Mesenchymal stem cell (in vitro differentiated cells and primary cell): Measurements from ENCODE around the gene CACNA1C.

ENCODE experiments used
- DNase-seq: peaks from one replicate; pipeline ENCODE4 v3.0.0-alpha.2; 2013
- H2AFZ ChIP-seq: one replicate; pipeline ENCODE4 v1.6.1; 2013; ENCODE audit warnings: low read depth, mild to moderate bottlenecking, control low read depth, inconsistent platforms, low read length, moderate library complexity
- H2AK5ac ChIP-seq: 2 replicates; pipeline ENCODE4 v1.6.1; 2013; ENCODE audit warnings: low read length, moderate library complexity, mild to moderate bottlenecking, inconsistent platforms; ENCODE audit not compliant: severe bottlenecking
- H2BK120ac ChIP-seq: one replicate; pipeline ENCODE4 v1.6.1; 2013; ENCODE audit warnings: low read depth, mild to moderate bottlenecking, inconsistent platforms, low read length, moderate library complexity
- H2BK12ac ChIP-seq, 2 experiments: one replicate each; pipeline ENCODE4 v1.6.1; 2013; ENCODE audit warnings: inconsistent platforms in 2 of 2, low read length in 2 of 2, mild to moderate bottlenecking in 2 of 2, moderate library complexity in 2 of 2, control low read depth in 1 of 2
- H2BK15ac ChIP-seq: one replicate; pipeline ENCODE4 v1.6.1; 2013; ENCODE audit warnings: mild to moderate bottlenecking, low read depth, inconsistent platforms; ENCODE audit not compliant: poor library complexity, severe bottlenecking
- H2BK5ac ChIP-seq: 2 replicates; pipeline ENCODE4 v1.6.1; 2013; ENCODE audit warnings: low read depth, mild to moderate bottlenecking, low read length, control low read depth, inconsistent platforms; ENCODE audit not compliant: poor library complexity, severe bottlenecking
- H3K14ac ChIP-seq, 2 experiments: one replicate each; pipeline ENCODE4 v1.6.1; 2013; ENCODE audit warnings: inconsistent platforms in 2 of 2, low read length in 2 of 2, control low read depth in 1 of 2, mild to moderate bottlenecking in 1 of 2, moderate library complexity in 1 of 2
- H3K18ac ChIP-seq, 2 experiments: one replicate each; pipeline ENCODE4 v1.6.1; 2013; ENCODE audit warnings: inconsistent platforms in 2 of 2, low read length in 2 of 2, control low read depth in 1 of 2, low read depth in 1 of 2, mild to moderate bottlenecking in 1 of 2
- H3K23ac ChIP-seq, 2 experiments: one replicate each; pipeline ENCODE4 v1.6.1; 2013; ENCODE audit warnings: inconsistent platforms in 2 of 2, low read length in 2 of 2, mild to moderate bottlenecking in 2 of 2, moderate library complexity in 2 of 2, control low read depth in 1 of 2
- H3K27ac ChIP-seq: 2 replicates; pipeline ENCODE4 v1.5.1; 2013; ENCODE audit warnings: mild to moderate bottlenecking, moderate library complexity, low read length, control low read depth, inconsistent platforms; ENCODE audit not compliant: poor library complexity, severe bottlenecking
- H3K27me3 ChIP-seq, 2 experiments: 2 replicates each; pipeline versions ENCODE4 v1.6.1 to v1.7.0; 2013; ENCODE audit warnings: low read length in 2 of 2, mild to moderate bottlenecking in 2 of 2, moderate library complexity in 2 of 2, control low read depth in 1 of 2, inconsistent platforms in 1 of 2; ENCODE audit not compliant: control insufficient read depth in 1 of 2, insufficient read depth in 1 of 2
- H3K36me3 ChIP-seq, 2 experiments: 2 replicates each; pipeline versions ENCODE4 v1.6.1 to v1.7.0; 2013; ENCODE audit warnings: low read length in 2 of 2, control low read depth in 1 of 2, inconsistent platforms in 1 of 2, low read depth in 1 of 2, mild to moderate bottlenecking in 1 of 2; ENCODE audit not compliant: insufficient read depth in 2 of 2, control insufficient read depth in 1 of 2
- H3K4ac ChIP-seq, 2 experiments: one replicate each; pipeline ENCODE4 v1.6.1; 2013; ENCODE audit warnings: inconsistent platforms in 2 of 2, low read length in 2 of 2, mild to moderate bottlenecking in 2 of 2, moderate library complexity in 2 of 2, control low read depth in 1 of 2, low read depth in 1 of 2
- H3K4me1 ChIP-seq: 2 replicates; pipeline ENCODE4 v1.6.1; 2013; ENCODE audit warnings: low read depth, low read length, control low read depth; ENCODE audit not compliant: control insufficient read depth, insufficient read depth
- H3K4me2 ChIP-seq: 2 replicates; pipeline ENCODE4 v1.6.1; 2013; ENCODE audit warnings: low read length, mild to moderate bottlenecking, inconsistent platforms; ENCODE audit not compliant: poor library complexity, severe bottlenecking
- H3K4me3 ChIP-seq, 2 experiments: 2 replicates each; pipeline versions ENCODE4 v1.5.1 to v1.7.0; 2013; ENCODE audit warnings: low read length in 2 of 2, mild to moderate bottlenecking in 2 of 2, control low read depth in 1 of 2, low read depth in 1 of 2; ENCODE audit not compliant: insufficient read depth in 1 of 2
- H3K79me1 ChIP-seq: replicated peaks from 2 replicates; pipeline ENCODE4 v1.6.1; 2013; ENCODE audit warnings: mild to moderate bottlenecking, control low read depth, low read length, inconsistent platforms; ENCODE audit not compliant: poor library complexity, severe bottlenecking
- H3K9ac ChIP-seq: 2 replicates; pipeline ENCODE4 v1.7.0; 2013; ENCODE audit warnings: mild to moderate bottlenecking, low read length, moderate library complexity
- H3K9me3 ChIP-seq: 2 replicates; pipeline ENCODE4 v1.7.0; 2013; ENCODE audit warnings: mild to moderate bottlenecking, low read length; ENCODE audit not compliant: control insufficient read depth
- H4K8ac ChIP-seq: one replicate; pipeline ENCODE4 v1.6.1; 2013; ENCODE audit warnings: inconsistent platforms, mild to moderate bottlenecking, low read length, moderate library complexity
- H4K91ac ChIP-seq: one replicate; pipeline ENCODE4 v1.6.1; 2013; ENCODE audit warnings: mild to moderate bottlenecking, low read length, inconsistent platforms
- WGBS: methylation state at CpG from one replicate; pipeline ENCODE4 v1.1.7; 2013; ENCODE audit warnings: mixed read lengths; 5-methylcytosine and 5-hydroxymethylcytosine counted together

CACNA1C gene

GRCh38 chr12:2503036-2503435 is 450.2 kb downstream of the CACNA1C start:
- Histone ChIP-seq H3K27ac (no peak overlapping the region), H3K14ac (no peak overlapping the region), H3K4ac (no peak overlapping the region), H2AFZ (no peak overlapping the region), H3K4me1 (no peaks in the 10 kb centered on the region), H2BK12ac (no peak overlapping the region), H2BK120ac (no peak overlapping the region), H4K8ac (no peak overlapping the region), H2BK15ac (no peak overlapping the region), H2BK5ac (no peak overlapping the region), H2AK5ac (no peak overlapping the region), H3K36me3 (peaks cover 0 to 16% of the 10 kb centered on the region in 2 experiments), H3K9me3 (no peaks in the 10 kb centered on the region), H3K27me3 (peaks cover 0 to 6% of the 10 kb centered on the region in 2 experiments), H3K23ac (no peak overlapping the region), H3K9ac (no peak overlapping the region), H3K79me1 (no peaks in the 10 kb centered on the region), H3K4me3 (no peak overlapping the region), H3K18ac (no peak overlapping the region), H3K4me2 (no peak overlapping the region), H4K91ac (no peak overlapping the region)
- no peak for DNase-seq
- 87% methylated on average over 5 of the region's 5 CpGs for WGBS

DNA sequence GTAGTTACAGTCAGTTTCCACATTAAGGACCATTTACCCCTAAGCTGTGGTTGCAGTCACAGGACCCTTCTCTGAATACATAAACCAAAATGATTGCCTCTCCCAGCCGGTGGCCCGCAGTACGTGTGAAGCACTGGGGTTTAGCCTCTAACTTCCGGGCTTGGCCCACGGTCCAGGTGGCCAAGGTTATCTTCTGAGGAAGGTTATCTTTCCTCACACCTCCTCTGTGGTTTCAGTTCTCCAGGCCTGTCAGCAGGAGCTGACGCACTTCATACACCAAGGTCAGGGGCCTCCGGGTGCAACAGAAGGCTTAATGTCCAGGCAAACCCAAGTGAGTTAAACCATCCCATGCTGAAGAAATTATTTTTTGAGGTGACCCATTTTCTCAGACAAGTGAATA is 451.0 kb downstream of the CACNA1C start:
- no peak overlapping the region for H4K8ac ChIP-seq
- H3K14ac ChIP-seq: no peak overlapping the region
- no peak overlapping the region for H3K27ac ChIP-seq
- no peak overlapping the region for H3K4me3 ChIP-seq
- WGBS: 70% methylated on average over 7 of the region's 7 CpGs
- no peak overlapping the region for H3K23ac ChIP-seq
- no peak overlapping the region for H3K18ac ChIP-seq
- H2BK120ac ChIP-seq: no peak overlapping the region
- H3K9me3 ChIP-seq: no peaks in the 10 kb centered on the region
- H4K91ac ChIP-seq: no peak overlapping the region
- peaks cover 0 to 6% of the 10 kb centered on the region in 2 experiments for H3K27me3 ChIP-seq
- H3K36me3 ChIP-seq: peaks cover 0 to 16% of the 10 kb centered on the region in 2 experiments
- no peak overlapping the region for H3K9ac ChIP-seq
- H3K79me1 ChIP-seq: no peaks in the 10 kb centered on the region
- no peak overlapping the region for H2BK15ac ChIP-seq
- no peak overlapping the region for H2AFZ ChIP-seq
- no peak overlapping the region for H2BK12ac ChIP-seq
- H3K4ac ChIP-seq: no peak overlapping the region
- H3K4me2 ChIP-seq: no peak overlapping the region
- H3K4me1 ChIP-seq: no peaks in the 10 kb centered on the region
- H2AK5ac ChIP-seq: no peak overlapping the region
- DNase-seq: no peak
- H2BK5ac ChIP-seq: no peak overlapping the region

GRCh38 chr12:2504577-2504976 is 451.8 kb downstream of the CACNA1C start:
- Histone ChIP-seq H3K14ac (no peak overlapping the region), H4K8ac (no peak overlapping the region), H3K4ac (no peak overlapping the region), H3K27me3 (peaks cover 0 to 6% of the 10 kb centered on the region in 2 experiments), H3K79me1 (no peaks in the 10 kb centered on the region), H3K4me2 (no peak overlapping the region), H2BK120ac (no peak overlapping the region), H4K91ac (peak overlapping the region; percentile 37), H3K27ac (no peak overlapping the region), H2BK15ac (no peak overlapping the region), H2AK5ac (no peak overlapping the region), H2BK12ac (no peak overlapping the region), H2BK5ac (no peak overlapping the region), H3K9ac (no peak overlapping the region), H3K4me1 (no peaks in the 10 kb centered on the region), H3K4me3 (no peak overlapping the region), H3K23ac (no peak overlapping the region), H3K18ac (no peak overlapping the region), H3K9me3 (no peaks in the 10 kb centered on the region), H3K36me3 (peaks cover 0 to 19% of the 10 kb centered on the region in 2 experiments), H2AFZ (no peak overlapping the region)
- no peak for DNase-seq
- WGBS: over 99% methylated on average over 11 of the region's 15 CpGs

GRCh38 chr12:2507814-2508213 is 455.0 kb downstream of the CACNA1C start:
- H3K4me3 ChIP-seq: no peak overlapping the region
- no peak overlapping the region for H2BK12ac ChIP-seq
- no peak overlapping the region for H2BK120ac ChIP-seq
- no peaks in the 10 kb centered on the region for H3K4me1 ChIP-seq
- H3K18ac ChIP-seq: no peak overlapping the region
- H3K9me3 ChIP-seq: no peaks in the 10 kb centered on the region
- no peak overlapping the region for H3K14ac ChIP-seq
- no peak overlapping the region for H2AK5ac ChIP-seq
- H3K79me1 ChIP-seq: no peaks in the 10 kb centered on the region
- H2BK15ac ChIP-seq: no peak overlapping the region
- H3K27me3 ChIP-seq: peaks cover 0 to 6% of the 10 kb centered on the region in 2 experiments
- H2BK5ac ChIP-seq: no peak overlapping the region
- peaks cover 0 to 14% of the 10 kb centered on the region in 2 experiments for H3K36me3 ChIP-seq
- H3K27ac ChIP-seq: no peak overlapping the region
- H3K4me2 ChIP-seq: no peak overlapping the region
- no peak for DNase-seq
- peak overlapping the region; percentile 25 for H4K91ac ChIP-seq
- H3K23ac ChIP-seq: no peak overlapping the region
- H3K9ac ChIP-seq: no peak overlapping the region
- no peak overlapping the region for H3K4ac ChIP-seq
- H2AFZ ChIP-seq: no peak overlapping the region
- 38% methylated on average over 7 of the region's 7 CpGs for WGBS
- H4K8ac ChIP-seq: no peak overlapping the region
